A549 (cell line): ENCODE results near the gene FAM120A.

Experiments
- POLR2A ChIP-seq: IDR thresholded peaks from 2 replicates; pipeline ENCODE4 v1.6.1; 2012; ENCODE audit warnings: mild to moderate bottlenecking, low read length
- RFX5 ChIP-seq: fragments of 450-650 bp; IDR thresholded peaks from 2 replicates; pipeline ENCODE4 v1.7.1; 2014; ENCODE audit warnings: antibody characterized with exemption, mild to moderate bottlenecking, moderate library complexity
- TF ChIP-seq, protein P1 (sequence below): fragments of >200 bp; sonication (Bioruptor Twin); formaldehyde crosslinking; IDR thresholded peaks from 3 replicates; pipeline ENCODE4 v1.5.1; 2016
- TF ChIP-seq, protein P2 (sequence below): fragments of 200-600 bp; sonication (generic); IDR thresholded peaks from 2 replicates; pipeline ENCODE4 v1.6.1; 2016; ENCODE audit warnings: antibody characterized with exemption, mild to moderate bottlenecking, moderate library complexity

GRCh38 chr9:93505541-93506132 lies 54.2 kb downstream of the FAM120A start:
- TF ChIP-seq, protein P1, sequence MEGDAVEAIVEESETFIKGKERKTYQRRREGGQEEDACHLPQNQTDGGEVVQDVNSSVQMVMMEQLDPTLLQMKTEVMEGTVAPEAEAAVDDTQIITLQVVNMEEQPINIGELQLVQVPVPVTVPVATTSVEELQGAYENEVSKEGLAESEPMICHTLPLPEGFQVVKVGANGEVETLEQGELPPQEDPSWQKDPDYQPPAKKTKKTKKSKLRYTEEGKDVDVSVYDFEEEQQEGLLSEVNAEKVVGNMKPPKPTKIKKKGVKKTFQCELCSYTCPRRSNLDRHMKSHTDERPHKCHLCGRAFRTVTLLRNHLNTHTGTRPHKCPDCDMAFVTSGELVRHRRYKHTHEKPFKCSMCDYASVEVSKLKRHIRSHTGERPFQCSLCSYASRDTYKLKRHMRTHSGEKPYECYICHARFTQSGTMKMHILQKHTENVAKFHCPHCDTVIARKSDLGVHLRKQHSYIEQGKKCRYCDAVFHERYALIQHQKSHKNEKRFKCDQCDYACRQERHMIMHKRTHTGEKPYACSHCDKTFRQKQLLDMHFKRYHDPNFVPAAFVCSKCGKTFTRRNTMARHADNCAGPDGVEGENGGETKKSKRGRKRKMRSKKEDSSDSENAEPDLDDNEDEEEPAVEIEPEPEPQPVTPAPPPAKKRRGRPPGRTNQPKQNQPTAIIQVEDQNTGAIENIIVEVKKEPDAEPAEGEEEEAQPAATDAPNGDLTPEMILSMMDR = no peak
- TF ChIP-seq RFX5 (no peak), POLR2A (no peak)
- TF ChIP-seq, protein P2, sequence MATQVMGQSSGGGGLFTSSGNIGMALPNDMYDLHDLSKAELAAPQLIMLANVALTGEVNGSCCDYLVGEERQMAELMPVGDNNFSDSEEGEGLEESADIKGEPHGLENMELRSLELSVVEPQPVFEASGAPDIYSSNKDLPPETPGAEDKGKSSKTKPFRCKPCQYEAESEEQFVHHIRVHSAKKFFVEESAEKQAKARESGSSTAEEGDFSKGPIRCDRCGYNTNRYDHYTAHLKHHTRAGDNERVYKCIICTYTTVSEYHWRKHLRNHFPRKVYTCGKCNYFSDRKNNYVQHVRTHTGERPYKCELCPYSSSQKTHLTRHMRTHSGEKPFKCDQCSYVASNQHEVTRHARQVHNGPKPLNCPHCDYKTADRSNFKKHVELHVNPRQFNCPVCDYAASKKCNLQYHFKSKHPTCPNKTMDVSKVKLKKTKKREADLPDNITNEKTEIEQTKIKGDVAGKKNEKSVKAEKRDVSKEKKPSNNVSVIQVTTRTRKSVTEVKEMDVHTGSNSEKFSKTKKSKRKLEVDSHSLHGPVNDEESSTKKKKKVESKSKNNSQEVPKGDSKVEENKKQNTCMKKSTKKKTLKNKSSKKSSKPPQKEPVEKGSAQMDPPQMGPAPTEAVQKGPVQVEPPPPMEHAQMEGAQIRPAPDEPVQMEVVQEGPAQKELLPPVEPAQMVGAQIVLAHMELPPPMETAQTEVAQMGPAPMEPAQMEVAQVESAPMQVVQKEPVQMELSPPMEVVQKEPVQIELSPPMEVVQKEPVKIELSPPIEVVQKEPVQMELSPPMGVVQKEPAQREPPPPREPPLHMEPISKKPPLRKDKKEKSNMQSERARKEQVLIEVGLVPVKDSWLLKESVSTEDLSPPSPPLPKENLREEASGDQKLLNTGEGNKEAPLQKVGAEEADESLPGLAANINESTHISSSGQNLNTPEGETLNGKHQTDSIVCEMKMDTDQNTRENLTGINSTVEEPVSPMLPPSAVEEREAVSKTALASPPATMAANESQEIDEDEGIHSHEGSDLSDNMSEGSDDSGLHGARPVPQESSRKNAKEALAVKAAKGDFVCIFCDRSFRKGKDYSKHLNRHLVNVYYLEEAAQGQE = no peak
